Colon (tissue), 2 donors: Measurements from ENCODE around the gene ZFR.
"Not testable (repeated sequence)": the region's sequence is repeated elsewhere in the genome, so short reads cannot be mapped to it uniquely, and the experiment has no call there.

Experiments used
- FAIRE-seq: peaks from 2 replicates; lab custom pipeline; 2012; peaks lifted over from hg19 to GRCh38; lab: Jason Lieb, UNC
- donor health status: control.
- donor health status: control.

The ZFR gene

DNA sequence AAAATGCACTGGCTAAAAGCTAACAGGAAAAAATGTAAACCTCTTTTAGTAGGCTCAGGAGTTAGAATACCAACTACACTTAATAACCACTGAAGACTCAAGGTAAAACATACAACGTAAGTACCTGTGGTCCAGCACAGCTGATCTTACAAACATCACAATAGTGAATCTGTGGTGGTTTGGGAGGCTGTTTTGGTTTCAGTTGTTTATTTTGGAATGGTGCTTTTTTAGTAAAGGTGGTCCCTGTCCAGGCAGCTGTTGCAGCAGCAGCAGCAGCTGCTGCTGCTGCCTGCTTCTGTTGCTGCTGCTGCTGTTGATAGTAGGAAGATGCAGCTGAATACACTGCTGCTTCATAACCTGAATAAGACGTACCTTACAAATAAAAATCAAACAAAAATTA, 37.9 kb downstream of the ZFR start:
- FAIRE-seq, result no peak

DNA sequence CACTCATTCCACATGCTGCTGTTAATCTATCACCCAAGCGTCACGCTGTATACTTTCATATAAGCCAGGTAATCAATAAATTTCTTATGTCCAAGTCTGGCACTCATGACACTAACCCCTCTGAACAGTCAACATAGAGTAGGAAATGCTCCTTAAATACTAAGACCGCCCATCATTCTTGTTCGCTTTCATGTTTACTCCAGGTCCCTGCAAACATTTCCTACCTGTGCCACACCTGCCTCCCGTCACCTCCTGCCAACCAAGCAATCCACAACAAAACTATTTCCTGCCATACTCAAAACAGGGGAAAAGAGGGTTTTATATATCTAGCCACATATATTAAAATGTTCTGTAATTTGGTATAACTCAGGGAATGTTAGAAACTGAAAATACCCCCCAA, 39.0 kb downstream of the ZFR start:
- FAIRE-seq, result no peak

DNA sequence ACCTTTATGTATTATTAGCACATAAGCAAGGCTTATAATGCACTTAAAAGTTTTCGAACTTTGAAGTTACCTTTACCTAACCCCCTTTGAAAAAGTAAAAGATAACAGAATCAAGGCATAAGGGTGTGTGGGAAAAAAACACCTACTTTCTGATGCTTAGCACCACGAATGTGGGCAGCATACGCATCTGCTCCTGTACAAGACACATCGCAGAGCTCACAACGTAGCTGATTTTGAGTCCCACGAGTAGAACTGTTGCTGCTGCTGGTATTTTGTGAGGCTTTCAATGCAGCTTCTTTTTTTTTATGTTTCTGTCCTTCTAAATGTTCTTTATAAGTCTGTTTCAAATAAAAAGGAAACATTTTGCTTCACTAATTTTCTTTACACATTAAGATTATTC, 40.8 kb downstream of the ZFR start:
- no peak for FAIRE-seq

DNA sequence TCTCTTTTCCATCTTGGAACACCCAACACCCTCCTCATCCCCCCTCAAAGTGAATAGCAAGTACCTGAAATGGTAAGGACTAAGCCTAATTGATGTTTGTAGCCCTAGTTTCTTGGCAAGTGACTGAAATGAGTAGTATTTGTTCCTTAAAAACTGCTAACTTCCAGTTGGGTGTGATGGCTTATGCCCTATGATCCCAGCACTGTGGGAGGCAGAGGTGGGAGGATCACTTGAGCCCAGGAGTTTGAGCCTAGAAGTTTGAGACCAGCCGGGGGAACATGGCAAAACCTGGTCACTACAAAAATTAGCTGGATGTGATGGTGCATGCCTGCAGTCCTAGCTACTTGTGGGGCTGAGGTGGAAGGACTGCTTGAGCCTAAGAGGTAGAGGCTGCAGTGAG, 44.1 kb downstream of the ZFR start:
- no peak for FAIRE-seq

DNA sequence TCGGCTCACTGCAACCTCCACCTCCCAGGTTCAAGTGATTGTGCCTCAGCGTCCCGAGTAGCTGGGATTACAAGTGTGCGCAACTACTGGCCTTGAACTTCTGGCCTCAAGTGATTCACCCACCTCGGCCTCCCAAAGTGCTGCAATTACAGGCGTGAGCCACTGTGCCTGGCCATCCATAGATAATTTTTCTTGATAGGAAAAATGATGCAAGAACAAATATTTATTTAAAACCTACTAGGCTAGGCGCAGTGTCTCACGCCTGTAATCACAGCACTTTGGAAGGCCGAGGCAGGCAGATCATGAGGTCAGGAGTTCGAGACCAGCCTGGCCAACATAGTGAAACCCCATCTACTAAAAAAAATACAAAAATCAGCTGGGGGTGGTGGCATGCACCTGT, 45.8 kb downstream of the ZFR start:
- not testable (repeated sequence) for FAIRE-seq

DNA sequence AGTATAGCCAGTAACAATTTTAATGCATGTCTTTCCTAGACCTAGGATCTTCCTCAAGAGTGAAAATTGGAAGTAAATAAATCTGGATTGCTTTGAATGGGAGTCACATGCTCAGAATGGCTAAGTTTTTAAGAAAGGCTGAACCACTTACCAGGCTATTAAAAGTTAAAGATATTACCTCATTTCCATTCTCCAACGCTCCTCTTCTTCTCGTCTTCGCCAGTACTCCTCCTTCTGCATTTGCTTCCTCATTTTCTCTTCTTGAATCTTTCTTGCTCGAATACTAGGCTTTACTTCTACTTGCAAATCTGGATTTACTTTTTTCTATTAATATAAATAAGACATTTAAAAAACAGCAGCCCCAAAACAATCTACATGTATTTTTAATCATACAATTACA, 49.6 kb downstream of the ZFR start:
- no peak for FAIRE-seq

DNA sequence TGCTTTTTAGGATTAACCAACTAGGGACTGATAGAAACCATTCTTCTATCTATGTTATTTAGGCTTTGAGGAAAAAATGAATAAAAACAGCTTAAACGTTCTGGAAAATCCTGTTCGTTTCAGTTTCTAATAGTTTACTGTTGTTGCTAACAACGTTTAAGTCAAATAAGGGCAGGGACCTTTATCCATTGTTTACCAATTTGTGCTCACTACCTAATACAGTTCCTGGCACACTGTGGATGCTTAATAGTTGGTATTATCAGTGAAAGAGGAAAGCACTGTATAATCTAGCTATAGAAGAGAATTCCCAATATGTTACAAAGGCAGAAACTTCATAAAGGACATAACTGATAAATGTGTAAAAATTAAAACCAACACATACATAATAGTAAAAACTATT, 52.5 kb downstream of the ZFR start:
- no peak for FAIRE-seq

DNA sequence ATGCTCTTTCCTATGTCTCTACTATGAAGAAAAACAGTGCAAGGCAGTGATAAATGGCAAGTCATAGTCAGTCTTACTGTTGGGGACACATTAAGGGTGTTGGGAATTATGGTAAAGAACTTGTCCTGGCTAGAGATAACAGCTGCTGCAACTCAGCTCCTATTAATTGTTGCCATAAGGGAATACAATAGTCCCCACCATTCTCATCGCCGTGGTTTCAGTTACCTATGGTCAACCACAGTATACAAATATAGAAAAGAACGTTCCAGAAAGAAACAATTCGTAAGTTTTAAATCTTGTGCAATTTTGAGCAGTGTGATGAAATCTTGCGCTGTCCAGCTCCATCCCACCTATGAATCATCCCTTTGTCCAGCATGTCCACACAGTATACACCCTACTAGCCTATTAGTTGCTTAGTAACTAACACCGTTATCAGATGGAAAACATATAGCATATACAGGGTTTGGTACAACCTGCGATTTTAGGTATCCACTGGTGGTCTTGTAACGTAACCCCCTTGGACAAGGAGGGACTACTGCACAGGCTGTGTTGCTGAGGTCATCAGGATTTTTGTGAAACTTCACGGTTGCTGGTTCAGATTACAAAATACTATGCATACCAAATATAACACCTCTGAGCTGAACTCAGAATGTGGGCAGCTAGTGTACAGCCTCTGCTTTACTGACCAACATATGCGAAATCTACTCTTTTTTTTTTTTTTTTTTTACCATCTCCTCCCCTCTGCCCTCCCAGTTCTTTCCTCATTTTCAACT, 53.5 kb downstream of the ZFR start:
- FAIRE-seq, result no peak

DNA sequence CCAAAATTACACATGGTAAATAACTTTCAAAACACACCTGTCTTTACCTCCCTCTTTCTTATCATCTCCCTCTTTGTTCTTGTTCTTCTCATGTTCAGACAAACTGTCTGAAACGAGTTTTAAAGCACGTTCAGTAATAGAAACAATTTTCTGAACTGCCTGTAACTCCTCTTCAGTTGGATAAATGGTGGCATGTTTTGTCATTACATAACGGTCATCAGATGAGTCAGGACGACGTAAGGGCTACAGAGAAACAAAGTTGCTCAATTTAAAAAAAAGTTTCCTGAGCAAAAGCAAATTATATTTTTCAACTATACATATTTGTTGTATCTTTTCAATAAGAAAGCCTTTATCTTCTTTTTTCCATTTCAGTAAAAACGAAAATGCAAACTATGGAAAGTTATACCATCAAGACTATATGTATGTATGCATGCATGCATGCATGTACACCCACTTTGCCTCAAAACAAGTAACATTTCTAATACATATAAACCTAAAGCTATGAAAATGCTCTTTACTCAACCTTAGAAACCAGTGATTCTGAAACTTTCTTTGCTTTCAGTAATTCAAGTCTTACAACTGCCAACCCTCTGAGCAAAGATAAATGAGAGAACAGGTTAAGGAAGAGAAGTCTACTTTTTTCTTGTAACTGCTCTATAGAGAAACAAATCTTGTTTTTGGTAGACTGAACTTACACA, 56.0 kb downstream of the ZFR start:
- FAIRE-seq, result no peak

DNA sequence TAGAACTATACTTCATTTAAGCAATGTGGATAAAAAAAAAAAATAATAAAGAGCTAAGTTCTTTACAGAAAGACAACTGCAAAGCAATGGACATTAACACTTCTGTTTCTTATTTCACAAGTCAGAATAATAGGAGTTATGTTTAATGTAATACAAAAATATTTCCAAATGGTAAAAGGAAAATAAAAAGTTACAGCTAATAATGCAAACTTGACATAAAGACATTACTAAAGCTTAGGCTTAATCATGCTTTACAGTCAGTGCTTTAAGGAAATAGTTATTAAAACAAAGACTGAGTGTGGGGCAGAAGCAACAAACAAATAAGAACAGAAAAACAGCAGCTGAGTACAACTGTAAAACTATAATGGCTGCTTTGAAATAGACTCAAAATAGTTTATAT, 56.7 kb downstream of the ZFR start:
- FAIRE-seq, result no peak

DNA sequence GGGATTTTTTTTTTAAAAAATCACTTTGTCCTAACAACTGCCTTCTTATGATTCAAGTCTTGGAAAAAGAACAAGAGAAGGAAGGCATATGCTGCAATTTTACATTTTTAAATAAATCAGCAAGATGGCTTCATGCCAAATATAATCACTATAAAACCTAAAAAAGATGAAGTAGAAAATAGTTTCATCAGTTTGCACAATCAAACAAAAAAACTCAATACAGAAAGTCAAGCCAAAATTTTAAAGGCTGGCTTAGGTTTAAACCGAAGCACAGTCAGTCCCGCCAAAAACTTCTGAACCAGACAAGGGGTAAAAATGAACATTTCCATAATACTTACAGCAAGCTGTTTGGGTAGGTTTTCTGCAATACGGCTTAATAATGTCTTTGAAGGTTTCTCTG, 57.3 kb downstream of the ZFR start:
- no peak for FAIRE-seq

DNA sequence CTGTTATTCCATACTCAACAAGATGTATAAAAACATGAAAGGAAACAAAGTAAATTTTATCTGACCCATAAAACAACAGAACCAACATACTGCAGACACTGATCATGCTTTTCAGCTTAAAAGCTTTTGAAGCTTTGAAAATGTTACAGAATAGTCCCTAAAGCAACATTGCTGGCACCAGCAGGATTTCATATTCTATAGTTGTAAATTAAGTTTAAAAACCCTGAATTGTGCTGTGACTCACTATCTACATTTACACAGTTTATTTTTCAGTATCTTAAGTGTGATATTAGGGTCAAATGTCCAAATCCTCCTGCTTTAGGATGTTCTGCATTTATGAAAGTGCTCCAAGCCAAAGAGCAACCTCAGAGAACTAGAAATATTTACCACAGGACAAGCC, 59.9 kb downstream of the ZFR start:
- no peak for FAIRE-seq

DNA sequence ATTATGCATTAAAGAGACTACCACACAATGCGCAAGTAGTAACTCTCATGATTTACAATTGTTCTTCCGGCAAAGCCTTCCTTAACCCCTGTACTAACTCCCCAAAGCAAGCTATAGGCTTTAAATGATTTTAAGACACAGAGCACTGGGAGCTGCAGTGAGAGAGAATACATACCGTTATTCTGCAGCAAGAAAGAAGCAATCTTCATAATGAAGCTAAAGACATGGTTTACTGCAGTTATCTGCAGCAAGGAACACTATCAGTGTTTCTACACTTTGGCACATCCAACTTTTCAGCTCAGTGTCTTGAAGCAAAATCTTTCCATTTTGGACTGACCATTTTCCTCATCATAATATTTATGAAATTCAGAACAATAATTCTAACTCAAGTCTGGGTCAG, 61.0 kb downstream of the ZFR start:
- no peak for FAIRE-seq

DNA sequence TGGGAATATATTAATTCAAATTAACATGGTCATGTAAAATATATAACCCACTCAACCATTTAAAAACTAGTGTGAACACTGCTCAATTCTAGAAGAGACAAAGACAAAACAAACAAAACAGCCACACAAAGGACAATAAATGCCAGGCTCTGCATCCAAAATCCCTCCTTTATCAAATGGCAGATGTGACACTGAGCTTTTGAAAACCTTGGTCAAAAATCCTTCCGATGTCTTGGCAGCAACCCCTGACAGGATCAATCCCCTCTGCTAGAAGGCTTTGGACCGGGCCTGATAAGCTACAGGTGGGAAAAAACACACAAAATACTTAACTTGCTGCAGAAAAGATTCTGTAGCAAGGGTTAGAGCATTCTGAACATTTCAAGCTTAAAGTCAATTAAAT, 61.5 kb downstream of the ZFR start:
- FAIRE-seq, result no peak

DNA sequence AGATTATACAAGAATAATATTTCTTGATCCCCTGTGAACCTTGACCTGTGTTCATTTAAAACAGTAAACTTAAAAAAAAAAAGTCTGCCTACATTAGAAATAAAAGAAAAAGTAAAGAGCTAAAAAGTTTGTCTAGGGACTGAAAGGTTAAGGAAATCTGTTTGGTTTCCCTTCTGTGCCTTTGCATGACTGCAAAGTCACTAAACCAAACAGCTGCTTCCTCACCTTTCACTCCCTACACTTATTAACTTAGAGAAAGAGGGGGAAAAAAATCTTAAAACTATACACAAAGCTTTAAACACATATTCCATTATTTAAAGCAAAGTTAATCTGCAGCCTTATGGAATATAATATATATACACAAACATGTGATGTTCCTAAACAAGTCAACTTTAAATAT, 65.1 kb downstream of the ZFR start:
- no peak for FAIRE-seq

DNA sequence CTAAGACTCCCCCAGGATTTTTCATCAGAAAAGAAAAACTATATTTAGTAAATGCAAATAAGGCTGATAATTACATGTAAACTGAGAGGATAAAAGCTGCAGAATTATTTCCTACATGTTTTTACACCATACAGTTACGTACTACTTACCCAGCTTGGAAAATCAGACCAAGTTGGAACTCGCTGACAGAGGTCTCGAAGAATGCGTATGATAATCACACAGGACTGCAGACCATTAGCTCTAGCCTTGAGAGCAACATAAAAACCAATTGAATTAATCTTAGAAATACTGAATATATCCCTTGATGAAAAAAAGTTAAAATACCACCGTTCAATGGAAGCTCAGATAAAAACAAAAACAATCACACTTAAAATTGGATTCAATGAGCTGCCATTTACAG, 65.6 kb downstream of the ZFR start:
- no peak for FAIRE-seq

DNA sequence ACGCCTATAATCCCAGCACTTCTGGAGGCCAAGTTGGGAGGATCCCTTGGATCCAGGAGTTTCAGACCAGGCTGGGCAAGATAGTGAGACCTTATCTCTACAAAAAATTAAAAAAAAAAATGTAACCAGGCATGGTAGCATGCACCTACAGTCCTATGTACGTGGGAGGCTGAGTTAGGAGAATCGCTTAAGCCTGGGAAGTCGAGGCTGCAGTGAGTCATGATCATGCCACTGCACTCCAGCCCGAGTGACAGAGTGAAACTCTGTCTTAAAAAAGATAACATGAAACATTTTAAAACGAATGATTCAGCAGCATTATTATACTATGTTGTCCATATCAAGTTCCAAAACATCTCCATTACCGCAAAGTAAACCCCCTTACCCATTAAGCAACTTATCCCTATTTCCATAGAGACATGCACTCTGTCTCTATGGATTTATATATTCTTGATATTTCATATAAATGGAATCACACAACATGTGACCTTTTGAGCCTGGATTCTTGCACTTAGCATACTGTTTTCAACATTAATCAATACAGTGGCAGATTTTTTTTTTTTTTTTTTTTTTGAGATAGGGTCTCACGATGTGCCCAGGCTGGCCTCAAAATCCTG, 74.9 kb downstream of the ZFR start:
- no peak for FAIRE-seq

DNA sequence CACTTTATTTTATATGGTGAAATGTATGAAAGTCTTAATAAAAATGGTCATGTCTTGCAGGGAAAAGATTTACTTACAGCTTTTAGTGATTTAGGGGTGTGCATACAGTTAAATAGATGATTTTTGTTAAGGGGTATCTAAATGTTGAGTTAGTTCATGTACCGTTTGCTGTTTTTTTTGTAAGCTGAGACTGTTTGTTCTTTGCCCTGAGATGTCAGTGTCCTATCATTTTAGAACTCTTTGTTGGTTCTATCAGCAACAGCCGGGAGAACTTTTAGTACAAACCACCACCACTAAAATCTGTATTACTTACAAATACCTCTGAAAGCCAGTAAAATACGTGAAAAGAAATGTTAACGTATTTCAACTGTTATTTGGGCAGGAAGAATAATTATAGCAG, 75.5 kb downstream of the ZFR start:
- FAIRE-seq, result no peak

DNA sequence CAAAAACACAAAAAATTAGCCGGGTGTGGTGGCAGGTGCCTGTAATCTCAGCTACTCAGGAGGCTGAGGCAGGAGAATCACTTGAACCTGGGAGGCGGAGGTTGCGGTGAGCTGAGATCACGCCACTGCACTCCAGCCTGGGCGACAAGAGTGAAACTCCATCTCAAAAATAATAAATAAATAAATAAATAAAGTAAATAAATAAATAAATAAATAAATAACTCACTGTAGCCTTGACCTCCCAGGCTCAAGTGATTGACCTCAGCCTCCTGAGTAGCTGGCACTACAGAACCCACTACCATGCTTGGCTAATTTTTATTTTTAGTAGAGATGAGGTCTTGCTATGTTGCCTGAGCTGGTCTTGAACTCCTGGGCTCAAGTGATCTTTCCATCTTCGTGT, 77.3 kb downstream of the ZFR start:
- FAIRE-seq, result not testable (repeated sequence)

DNA sequence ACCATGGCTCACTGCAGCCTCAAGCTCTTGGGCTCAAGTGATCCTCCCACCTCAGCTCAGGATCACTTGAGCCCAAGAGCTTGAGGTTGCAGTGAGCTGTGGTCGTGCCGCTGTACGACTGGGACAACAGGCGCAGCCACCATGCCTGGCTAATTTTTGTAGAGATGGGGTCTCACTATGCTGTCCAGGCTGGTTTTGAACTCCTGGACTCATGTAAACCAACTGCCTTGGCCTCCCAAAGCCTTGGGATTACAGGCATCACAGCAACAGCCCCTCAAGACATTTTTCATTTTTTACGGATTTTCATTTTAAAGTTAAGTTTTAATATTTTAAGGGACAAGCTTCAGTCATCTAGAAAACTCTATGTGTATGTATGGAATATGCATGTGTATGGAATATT, 78.9 kb downstream of the ZFR start:
- FAIRE-seq, result no peak

DNA sequence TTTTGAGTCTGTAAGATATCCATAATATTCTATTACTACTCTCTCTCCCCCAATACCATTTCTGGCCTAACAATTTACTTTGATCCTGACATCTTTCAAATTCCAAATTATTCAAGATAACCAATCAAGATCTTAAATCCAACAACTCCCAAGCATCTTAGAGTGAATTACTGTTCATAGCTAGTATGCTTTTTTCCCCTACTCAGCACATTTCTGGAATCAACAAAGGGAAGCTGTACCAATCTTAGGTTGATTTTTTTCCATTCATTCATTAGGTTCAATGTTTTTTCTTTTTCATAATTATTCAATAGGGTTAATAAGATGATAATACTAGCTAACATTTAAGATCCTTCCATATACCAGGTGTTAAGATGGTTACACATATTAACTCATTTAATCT, 81.5 kb downstream of the ZFR start:
- no peak for FAIRE-seq

DNA sequence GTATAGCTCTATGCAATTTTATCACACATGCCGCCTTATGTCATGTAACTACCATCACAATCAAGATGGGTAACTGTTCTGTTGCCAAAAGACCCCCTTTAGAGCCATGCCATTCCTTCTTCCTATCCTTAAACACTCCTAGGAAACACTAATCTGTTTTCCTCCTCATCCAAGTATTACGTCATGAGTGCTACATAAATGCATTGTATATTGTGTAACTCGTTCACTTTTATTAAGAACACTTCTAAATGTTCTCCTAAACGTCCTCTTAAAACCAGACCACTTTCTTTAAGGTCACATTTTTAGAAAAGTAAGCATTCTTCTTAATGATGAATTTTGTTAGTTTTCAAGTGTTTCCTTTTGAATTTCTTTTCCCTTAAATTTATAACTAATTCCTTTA, 82.0 kb downstream of the ZFR start:
- no peak for FAIRE-seq

DNA sequence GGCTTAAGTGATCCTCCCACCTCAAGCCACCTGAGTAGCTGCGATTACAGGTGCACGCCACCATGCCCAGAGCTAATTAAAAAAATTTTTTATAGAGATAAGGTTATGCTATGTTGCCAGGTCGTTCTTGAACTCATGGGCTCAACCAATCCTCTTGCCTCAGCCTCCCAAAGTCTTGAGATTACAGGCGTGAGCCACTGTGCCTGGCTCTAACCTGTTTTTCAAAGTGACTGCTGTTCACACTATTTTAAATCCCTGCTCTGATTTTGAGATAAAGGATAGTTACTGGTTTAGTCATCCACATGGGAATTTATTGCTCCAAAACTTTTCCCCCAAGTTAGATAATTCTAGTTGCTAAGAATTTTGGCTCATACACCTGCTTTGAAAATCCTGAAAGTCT, 83.6 kb downstream of the ZFR start:
- FAIRE-seq, result no peak

DNA sequence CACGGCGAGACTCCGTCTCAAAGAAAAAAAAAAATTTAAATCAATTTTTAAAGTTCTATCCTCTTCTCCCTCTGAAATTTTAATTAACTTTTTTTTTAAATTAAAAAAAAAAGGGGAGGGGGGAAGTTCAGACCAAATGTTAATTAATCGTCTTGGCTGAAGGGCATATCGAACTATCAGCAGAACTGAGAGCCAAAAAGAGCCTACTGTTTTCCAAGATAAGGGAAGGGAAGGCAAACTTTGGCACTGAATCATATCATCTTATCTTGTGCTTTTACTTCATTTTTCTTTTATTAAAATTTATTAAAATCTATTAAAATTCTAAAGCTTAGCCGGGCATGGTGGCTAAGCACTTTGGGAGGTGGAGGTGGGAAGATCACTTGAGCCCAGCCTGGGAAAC, 85.9 kb downstream of the ZFR start:
- FAIRE-seq, result no peak
